ENCODE measurements around the gene TP53. TPM values are rescaled to one million over a fixed set of nuclear protein-coding genes. Genes with fewer than 3 reads are reported as not detected.
A peak's percentile ranks its signal among the peaks of the same experiment; 100 is the strongest.

Gene TP53
- total and polyA plus RNA-seq, 7 donors = 7.4 to 36.7 (median 18.1) TPM

DNA sequence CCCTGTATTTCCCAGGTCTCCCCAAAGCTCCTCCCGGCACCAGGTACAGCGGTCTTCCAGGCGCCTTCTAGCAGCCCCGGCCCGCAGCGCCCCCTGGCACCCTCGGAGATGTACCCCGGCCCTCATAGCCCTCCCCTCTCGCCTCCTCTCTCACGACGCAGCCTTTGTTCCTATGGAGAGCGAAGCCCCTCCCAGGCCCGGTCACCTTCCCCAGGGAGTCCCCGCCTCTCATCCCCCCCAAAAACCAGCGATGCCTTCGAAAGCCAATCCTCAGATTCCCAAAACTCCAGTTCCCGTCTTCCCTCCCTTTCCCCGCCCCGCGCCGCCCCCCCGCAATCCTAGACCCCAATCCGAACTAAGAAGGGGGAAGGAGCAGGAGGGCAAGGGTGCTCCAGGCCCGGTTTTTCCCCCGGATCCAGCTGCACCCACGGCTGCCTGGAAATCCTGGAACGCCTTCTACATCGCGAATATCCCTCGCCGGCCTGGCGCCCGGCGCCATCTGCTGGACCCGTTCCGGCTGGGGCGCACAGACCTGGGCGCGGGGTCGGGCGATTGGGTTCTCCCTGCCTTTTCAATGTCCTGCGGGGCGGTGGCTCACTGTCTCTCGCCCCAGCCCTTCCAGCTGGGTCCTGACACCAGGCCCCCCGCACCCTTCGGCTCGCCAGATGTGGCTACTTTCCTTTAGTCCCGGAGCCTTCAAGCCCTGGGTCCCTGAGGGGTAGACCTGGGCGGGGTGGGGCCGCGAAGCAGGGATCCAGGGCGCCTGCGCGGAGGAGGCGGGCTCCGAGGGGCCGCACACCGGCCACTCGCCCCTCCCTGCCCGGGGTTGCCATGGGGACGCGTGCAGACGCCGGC is 29.8 kb upstream of the TP53 start, which contains the start of gene DNAH2:
DNAH2 (plus strand) TSS at position 844 of the 855 bp plus-strand sequence. CDS start 1,991 bp downstream, outside the sequence.
- DNase-seq (peak; percentile 66 to 79), ATAC-seq (peak; percentile 71 to 91 (median 80))
- no peak within 1 kb of the TSS for H3K27ac ChIP-seq
- peak within 1 kb of the TSS; percentile 65 for H3K4me3 ChIP-seq
- no peaks in the 10 kb centered on the region for H3K36me3 ChIP-seq (ENCODE audit: insufficient read depth in 1 of 2, low read depth in 1 of 2)
- peaks cover 4% of the 10 kb centered on the region for H3K4me1 ChIP-seq
- TF ChIP-seq, protein P1, sequence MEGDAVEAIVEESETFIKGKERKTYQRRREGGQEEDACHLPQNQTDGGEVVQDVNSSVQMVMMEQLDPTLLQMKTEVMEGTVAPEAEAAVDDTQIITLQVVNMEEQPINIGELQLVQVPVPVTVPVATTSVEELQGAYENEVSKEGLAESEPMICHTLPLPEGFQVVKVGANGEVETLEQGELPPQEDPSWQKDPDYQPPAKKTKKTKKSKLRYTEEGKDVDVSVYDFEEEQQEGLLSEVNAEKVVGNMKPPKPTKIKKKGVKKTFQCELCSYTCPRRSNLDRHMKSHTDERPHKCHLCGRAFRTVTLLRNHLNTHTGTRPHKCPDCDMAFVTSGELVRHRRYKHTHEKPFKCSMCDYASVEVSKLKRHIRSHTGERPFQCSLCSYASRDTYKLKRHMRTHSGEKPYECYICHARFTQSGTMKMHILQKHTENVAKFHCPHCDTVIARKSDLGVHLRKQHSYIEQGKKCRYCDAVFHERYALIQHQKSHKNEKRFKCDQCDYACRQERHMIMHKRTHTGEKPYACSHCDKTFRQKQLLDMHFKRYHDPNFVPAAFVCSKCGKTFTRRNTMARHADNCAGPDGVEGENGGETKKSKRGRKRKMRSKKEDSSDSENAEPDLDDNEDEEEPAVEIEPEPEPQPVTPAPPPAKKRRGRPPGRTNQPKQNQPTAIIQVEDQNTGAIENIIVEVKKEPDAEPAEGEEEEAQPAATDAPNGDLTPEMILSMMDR (IDR thresholded peaks at IDR 0.05) = peak; percentile 40
- 0 to 1% (median 1%) methylated on average over 54 to 64 of the region's 64 CpGs for WGBS, 3 donors
- intact Hi-C loops (cut with DNase I) = no loop called here
- H3K9me3 ChIP-seq = no peaks in the 10 kb centered on the region
- peaks cover 0 to 81% (median 12%) of the 10 kb centered on the region in 3 donors for H3K27me3 ChIP-seq (ENCODE audit: insufficient read depth in 3 of 3, low read length in 2 of 3)

DNA sequence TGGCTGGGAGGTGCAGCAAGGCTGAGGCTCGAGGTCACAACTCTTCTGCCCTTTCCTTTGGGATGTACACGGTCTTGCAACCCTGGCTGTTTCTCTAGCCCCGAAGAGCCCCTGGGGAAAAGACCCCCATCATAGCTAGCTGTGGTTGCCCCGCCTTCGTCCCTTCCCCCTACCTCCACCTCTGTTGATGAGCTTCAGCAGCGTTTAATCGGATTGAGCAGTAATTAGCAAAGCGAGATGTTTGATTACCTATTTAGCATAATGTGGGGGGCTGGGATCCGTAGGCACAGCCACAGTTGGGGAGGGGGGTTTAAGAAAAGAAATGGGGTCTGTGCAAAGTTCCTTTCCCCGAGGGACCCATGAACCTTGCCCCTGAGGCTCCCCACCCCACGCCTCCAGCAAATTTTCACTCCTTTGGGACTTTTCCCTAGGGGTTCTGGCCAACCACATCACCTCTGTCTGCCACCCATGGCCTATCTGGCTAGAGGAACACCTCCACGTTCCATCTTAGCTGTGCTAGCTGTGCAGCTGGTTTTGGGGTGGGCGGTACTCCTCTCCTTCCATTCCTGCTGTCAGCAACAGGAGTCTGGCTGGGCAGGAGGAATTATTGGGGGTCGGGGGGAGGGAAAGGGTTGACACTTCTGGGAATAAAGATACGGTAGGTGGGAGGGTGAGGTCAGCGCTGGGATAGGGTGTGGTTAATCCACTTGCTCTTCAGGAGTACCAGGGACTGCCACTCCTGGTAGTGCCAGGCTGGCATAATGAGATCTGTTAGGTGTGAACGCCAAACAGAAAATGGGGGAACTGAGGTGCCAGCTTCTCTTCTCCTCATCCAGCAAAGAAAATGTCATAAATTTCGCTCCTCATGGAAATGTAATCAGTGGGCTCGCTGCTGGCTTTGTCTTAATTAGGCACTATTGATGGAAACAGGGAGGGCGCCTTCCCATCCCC is 28.9 kb upstream of the TP53 start:
- Histone ChIP-seq H3K27me3 (ENCODE audit: insufficient read depth in 3 of 3, low read length in 2 of 3) (peaks cover 0 to 84% (median 14%) of the 10 kb centered on the region in 3 donors), H3K9me3 (no peaks in the 10 kb centered on the region), H3K36me3 (ENCODE audit: insufficient read depth in 1 of 2, low read depth in 1 of 2) (no peaks in the 10 kb centered on the region), H3K4me1 (peaks cover 4% of the 10 kb centered on the region), H3K4me3 (peak overlapping the region; percentile 65), H3K27ac (no peak overlapping the region)
- no peak for DNase-seq
- TF ChIP-seq, protein P1 (IDR thresholded peaks at IDR 0.05) = no peak
- WGBS, 3 donors = 29 to 36% (median 32%) methylated on average over 20 of the region's 20 CpGs
- intact Hi-C loops (cut with DNase I) = no loop called here
- no peak for ATAC-seq

DNA sequence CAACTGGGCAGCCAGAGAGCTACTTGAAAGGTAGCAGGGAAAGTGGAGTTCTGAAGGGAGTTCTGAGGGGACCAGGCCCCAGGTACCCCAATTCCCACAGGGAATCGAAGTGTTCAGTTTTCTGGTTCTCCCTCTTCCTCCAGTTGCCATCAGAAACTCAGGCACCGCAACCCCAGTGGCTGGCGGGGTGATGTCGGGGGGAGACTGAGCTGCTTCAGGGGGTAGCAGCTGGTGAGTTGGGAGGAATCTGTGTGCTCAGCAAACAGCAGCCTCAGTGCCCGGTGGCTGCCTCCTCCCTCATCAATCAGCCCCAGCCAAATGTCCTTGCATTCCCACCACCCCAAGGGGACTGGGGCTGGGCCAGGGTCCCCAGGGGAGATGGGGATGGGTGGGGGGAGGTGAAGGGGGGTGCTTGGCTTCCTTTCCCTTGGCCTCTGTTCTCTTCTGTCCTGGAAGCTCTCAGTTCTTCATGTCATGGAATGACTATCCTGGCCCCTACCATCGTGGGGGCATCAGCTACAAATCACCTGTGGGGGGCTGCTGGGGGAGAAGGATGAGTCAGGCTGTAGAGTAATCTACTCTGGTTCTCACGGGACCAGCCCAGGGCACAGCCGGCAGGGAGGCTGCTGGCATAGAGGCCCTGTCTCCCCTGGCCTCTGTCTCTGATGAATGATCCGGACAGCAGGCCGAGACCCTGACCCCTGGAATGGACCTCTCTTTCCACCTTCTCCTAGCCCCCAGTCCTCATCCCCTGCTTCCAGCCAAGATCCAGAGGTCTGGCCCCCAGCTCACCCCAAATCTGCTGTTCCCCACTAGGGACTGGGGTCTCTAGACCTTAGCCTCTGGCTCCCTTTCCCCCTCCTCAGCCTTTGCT is 27.7 kb upstream of the TP53 start:
- Histone ChIP-seq H3K27ac (no peak overlapping the region), H3K27me3 (ENCODE audit: insufficient read depth in 3 of 3, low read length in 2 of 3) (peaks cover 0 to 79% (median 14%) of the 10 kb centered on the region in 3 donors), H3K4me1 (peaks cover 4% of the 10 kb centered on the region), H3K4me3 (no peak overlapping the region), H3K36me3 (ENCODE audit: insufficient read depth in 1 of 2, low read depth in 1 of 2) (no peaks in the 10 kb centered on the region), H3K9me3 (no peaks in the 10 kb centered on the region)
- ATAC-seq = no peak
- intact Hi-C loops (cut with DNase I) = no loop called here
- TF ChIP-seq, protein P1 (IDR thresholded peaks at IDR 0.05) = no peak
- 58 to 71% (median 59%) methylated on average over 10 of the region's 10 CpGs for WGBS, 3 donors
- no peak for DNase-seq

DNA sequence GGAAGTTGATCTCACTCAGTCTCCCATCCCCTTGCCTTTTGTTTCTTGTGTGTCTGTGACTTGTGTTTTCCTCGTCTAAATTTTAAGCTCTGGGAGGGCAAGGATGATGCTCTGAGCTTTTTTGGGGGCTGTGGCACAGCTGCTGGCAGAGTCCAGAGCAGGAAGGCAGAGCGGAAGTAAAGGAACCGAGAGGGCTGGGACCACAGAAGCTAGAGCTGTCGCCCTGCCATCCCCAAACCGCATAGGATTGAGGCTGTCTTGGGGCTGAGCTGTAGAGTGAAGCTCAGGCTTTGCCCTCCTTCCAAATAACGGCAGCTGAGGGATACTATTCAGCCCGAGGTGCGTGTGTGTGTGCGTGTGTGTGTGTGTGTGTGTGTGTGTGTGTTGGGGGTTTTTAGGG is 26.5 kb upstream of the TP53 start:
- H3K27me3 ChIP-seq (ENCODE audit: insufficient read depth in 3 of 3, low read length in 2 of 3) = peaks cover 0 to 86% (median 16%) of the 10 kb centered on the region in 3 donors

More for the DNA sequence above, 26.5 kb upstream of the TP53 start:
- DNase-seq = no peak
- Histone ChIP-seq H3K4me3 (no peak overlapping the region), H3K9me3 (no peaks in the 10 kb centered on the region), H3K4me1 (peaks cover 4% of the 10 kb centered on the region), H3K27ac (no peak overlapping the region), H3K36me3 (ENCODE audit: insufficient read depth in 1 of 2, low read depth in 1 of 2) (no peaks in the 10 kb centered on the region)
- 27% methylated on average over 8 to 9 of the region's 9 CpGs for WGBS, 3 donors
- intact Hi-C loops (cut with DNase I) = no loop called here
- TF ChIP-seq, protein P1 (IDR thresholded peaks at IDR 0.05) = no peak
- ATAC-seq = no peak

Measured in psoas muscle (tissue), 8 donors.